Measurements from ENCODE around the gene TIMP4.

TIMP4 gene

GRCh38 chr3:12120374-12121140, 38.2 kb downstream of the TIMP4 start:
- H3K27ac ChIP-seq (ENCODE audit: low read length) = no peak overlapping the region
- no peaks in the 10 kb centered on the region for H3K36me3 ChIP-seq (ENCODE audit: control insufficient read depth in 1 of 2, insufficient read depth in 2 of 2, low read length in 2 of 2)
- no peak overlapping the region for H3K4me3 ChIP-seq (ENCODE audit: low read depth in 1 of 2, low read length in 2 of 2)
- H3K9me3 ChIP-seq (ENCODE audit: control insufficient read depth in 1 of 2, low read length in 2 of 2) = no peaks in the 10 kb centered on the region
- H3K4me1 ChIP-seq (ENCODE audit: control insufficient read depth in 1 of 2, insufficient read depth in 2 of 2, low read length in 2 of 2) = no peaks in the 10 kb centered on the region
- H3K27me3 ChIP-seq (ENCODE audit: low read depth, low read length) = no peaks in the 10 kb centered on the region

- Histone ChIP-seq H3K36me3 (ENCODE audit: control insufficient read depth in 1 of 2, insufficient read depth in 2 of 2, low read length in 2 of 2) (no peaks in the 10 kb centered on the region), H3K9me3 (ENCODE audit: control insufficient read depth in 1 of 2, low read length in 2 of 2) (no peaks in the 10 kb centered on the region), H3K4me3 (ENCODE audit: low read depth in 1 of 2, low read length in 2 of 2) (no peak overlapping the region), H3K4me1 (ENCODE audit: control insufficient read depth in 1 of 2, insufficient read depth in 2 of 2, low read length in 2 of 2) (no peaks in the 10 kb centered on the region), H3K27ac (ENCODE audit: low read length) (no peak overlapping the region), H3K27me3 (ENCODE audit: low read depth, low read length) (no peaks in the 10 kb centered on the region)
Measured at GRCh38 chr3:12117473-12117872, 41.2 kb downstream of the TIMP4 start.

DNA sequence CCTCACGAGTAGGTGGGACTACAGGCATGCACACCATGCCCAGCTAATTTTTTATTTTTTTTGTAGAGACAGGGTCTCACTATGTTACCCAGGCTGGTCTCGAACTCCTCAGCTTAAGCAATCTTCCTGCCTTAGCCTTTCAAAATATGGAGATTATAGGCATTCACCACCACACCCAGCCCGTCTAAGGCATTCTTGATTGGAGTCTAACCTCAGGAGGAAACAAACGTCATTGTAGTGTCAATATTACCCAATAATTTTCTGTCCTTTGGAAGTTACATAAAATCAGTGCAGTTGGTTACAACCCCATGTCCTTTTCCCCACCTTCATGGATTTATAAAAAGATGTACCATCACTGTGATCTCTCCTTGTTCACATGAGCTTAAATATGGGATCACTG, 41.8 kb downstream of the TIMP4 start:
- Histone ChIP-seq H3K27me3 (ENCODE audit: low read depth, low read length) (no peaks in the 10 kb centered on the region), H3K4me3 (ENCODE audit: low read depth in 1 of 2, low read length in 2 of 2) (no peak overlapping the region), H3K36me3 (ENCODE audit: control insufficient read depth in 1 of 2, insufficient read depth in 2 of 2, low read length in 2 of 2) (no peaks in the 10 kb centered on the region), H3K9me3 (ENCODE audit: control insufficient read depth in 1 of 2, low read length in 2 of 2) (no peaks in the 10 kb centered on the region), H3K27ac (ENCODE audit: low read length) (no peak overlapping the region), H3K4me1 (ENCODE audit: control insufficient read depth in 1 of 2, insufficient read depth in 2 of 2, low read length in 2 of 2) (no peaks in the 10 kb centered on the region)

DNA sequence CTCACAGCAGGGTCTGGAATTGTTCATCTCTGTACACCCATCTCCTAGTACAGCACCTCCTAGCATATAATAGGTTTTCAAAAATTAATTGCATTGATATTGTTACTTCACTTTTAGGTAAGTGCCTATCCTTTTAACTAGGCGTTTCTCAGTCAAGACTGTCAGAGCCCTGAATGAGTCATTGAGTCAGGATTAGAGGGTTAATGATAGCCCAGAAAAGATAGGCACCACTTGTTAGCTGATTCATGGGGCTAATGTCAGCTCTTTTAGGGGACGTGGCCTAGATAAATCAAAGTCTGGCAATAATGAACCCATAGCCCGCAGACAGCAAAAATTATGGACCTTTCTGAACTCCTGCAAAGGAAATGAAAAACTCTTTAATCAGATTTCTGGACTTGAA, 42.9 kb downstream of the TIMP4 start:
- Histone ChIP-seq H3K9me3 (ENCODE audit: control insufficient read depth in 1 of 2, low read length in 2 of 2) (no peaks in the 10 kb centered on the region), H3K4me3 (ENCODE audit: low read depth in 1 of 2, low read length in 2 of 2) (no peak overlapping the region), H3K36me3 (ENCODE audit: control insufficient read depth in 1 of 2, insufficient read depth in 2 of 2, low read length in 2 of 2) (no peaks in the 10 kb centered on the region), H3K27ac (ENCODE audit: low read length) (no peak overlapping the region), H3K4me1 (ENCODE audit: control insufficient read depth in 1 of 2, insufficient read depth in 2 of 2, low read length in 2 of 2) (no peaks in the 10 kb centered on the region), H3K27me3 (ENCODE audit: low read depth, low read length) (no peaks in the 10 kb centered on the region)

DNA sequence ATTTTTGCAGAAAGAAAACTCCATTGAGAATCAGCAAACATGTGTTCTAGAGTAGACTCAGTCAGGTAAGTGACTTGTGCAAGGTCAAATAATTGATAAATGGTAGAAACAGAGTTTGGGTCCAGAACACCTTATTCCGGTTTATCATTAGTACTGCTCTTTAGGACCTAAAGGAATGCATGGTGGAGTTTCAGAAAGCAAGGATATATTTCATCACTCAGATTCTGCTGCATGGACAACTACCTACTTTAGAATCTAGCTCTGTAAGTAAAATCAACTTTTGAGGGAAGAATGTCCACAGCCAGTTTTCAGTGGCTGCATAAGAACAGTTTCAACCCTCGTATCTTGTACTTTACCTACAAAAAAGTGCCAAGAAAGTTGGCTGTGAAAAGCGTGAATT, 43.6 kb downstream of the TIMP4 start:
- Histone ChIP-seq H3K9me3 (ENCODE audit: control insufficient read depth in 1 of 2, low read length in 2 of 2) (no peaks in the 10 kb centered on the region), H3K27me3 (ENCODE audit: low read depth, low read length) (no peaks in the 10 kb centered on the region), H3K27ac (ENCODE audit: low read length) (no peak overlapping the region), H3K4me1 (ENCODE audit: control insufficient read depth in 1 of 2, insufficient read depth in 2 of 2, low read length in 2 of 2) (no peaks in the 10 kb centered on the region), H3K36me3 (ENCODE audit: control insufficient read depth in 1 of 2, insufficient read depth in 2 of 2, low read length in 2 of 2) (no peaks in the 10 kb centered on the region), H3K4me3 (ENCODE audit: low read depth in 1 of 2, low read length in 2 of 2) (no peak overlapping the region)

GRCh38 chr3:12114251-12114650, 44.5 kb downstream of the TIMP4 start:
- H3K9me3 ChIP-seq (ENCODE audit: control insufficient read depth in 1 of 2, low read length in 2 of 2) = no peaks in the 10 kb centered on the region
- H3K36me3 ChIP-seq (ENCODE audit: control insufficient read depth in 1 of 2, insufficient read depth in 2 of 2, low read length in 2 of 2) = no peaks in the 10 kb centered on the region
- H3K27ac ChIP-seq (ENCODE audit: low read length) = no peak overlapping the region
- no peaks in the 10 kb centered on the region for H3K27me3 ChIP-seq (ENCODE audit: low read depth, low read length)
- no peak overlapping the region for H3K4me3 ChIP-seq (ENCODE audit: low read depth in 1 of 2, low read length in 2 of 2)
- H3K4me1 ChIP-seq (ENCODE audit: control insufficient read depth in 1 of 2, insufficient read depth in 2 of 2, low read length in 2 of 2) = no peaks in the 10 kb centered on the region

DNA sequence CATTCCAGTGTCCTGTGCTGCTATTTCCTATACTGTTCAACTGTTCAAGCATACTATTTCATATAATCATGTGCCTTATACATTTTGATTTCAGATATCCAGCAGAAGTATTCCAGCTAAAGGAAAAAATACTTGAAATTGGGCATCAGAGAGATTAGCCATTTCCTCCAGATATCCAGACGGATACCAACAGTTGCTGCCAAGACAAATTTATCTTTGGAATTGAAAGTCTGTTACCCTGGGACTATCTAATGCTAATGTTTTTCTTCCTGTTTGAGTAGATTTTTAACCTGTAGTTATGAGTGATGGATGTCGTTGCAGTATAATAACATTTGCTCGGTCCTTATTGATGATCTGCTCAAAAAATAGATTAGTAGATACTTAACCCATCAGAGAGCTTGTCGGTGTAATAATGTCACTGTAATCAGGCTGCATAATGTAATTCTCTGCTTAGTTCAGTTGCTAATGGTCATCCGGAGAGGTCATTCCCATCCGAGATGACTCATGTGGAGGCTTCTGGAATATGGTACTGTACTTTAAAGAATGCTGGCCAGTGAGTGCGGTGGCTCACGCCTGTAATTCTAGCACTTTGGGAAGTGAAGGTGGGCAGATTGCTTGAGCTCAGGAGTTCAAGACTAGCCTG, 51.5 kb downstream of the TIMP4 start:
- Histone ChIP-seq H3K4me3 (ENCODE audit: low read depth in 1 of 2, low read length in 2 of 2) (no peak overlapping the region), H3K9me3 (ENCODE audit: control insufficient read depth in 1 of 2, low read length in 2 of 2) (no peaks in the 10 kb centered on the region), H3K27ac (ENCODE audit: low read length) (no peak overlapping the region), H3K4me1 (ENCODE audit: control insufficient read depth in 1 of 2, insufficient read depth in 2 of 2, low read length in 2 of 2) (no peaks in the 10 kb centered on the region), H3K36me3 (ENCODE audit: control insufficient read depth in 1 of 2, insufficient read depth in 2 of 2, low read length in 2 of 2) (no peaks in the 10 kb centered on the region), H3K27me3 (ENCODE audit: low read depth, low read length) (no peaks in the 10 kb centered on the region)

All from muscle layer of duodenum (tissue), 2 donors.